GM21529 (cell line): ENCODE measurements around the gene FGF6.
"Not testable (repeated sequence)": the region's sequence is repeated elsewhere in the genome, so short reads cannot be mapped to it uniquely, and the experiment has no call there.

ENCODE experiments used
- ATAC-seq: cut with Tn5 transposase; IDR thresholded peaks from one replicate; pipeline ENCODE4 v1.9.1; 2021; ENCODE audit not compliant: unreplicated experiment

Gene FGF6, protein sequence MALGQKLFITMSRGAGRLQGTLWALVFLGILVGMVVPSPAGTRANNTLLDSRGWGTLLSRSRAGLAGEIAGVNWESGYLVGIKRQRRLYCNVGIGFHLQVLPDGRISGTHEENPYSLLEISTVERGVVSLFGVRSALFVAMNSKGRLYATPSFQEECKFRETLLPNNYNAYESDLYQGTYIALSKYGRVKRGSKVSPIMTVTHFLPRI

DNA sequence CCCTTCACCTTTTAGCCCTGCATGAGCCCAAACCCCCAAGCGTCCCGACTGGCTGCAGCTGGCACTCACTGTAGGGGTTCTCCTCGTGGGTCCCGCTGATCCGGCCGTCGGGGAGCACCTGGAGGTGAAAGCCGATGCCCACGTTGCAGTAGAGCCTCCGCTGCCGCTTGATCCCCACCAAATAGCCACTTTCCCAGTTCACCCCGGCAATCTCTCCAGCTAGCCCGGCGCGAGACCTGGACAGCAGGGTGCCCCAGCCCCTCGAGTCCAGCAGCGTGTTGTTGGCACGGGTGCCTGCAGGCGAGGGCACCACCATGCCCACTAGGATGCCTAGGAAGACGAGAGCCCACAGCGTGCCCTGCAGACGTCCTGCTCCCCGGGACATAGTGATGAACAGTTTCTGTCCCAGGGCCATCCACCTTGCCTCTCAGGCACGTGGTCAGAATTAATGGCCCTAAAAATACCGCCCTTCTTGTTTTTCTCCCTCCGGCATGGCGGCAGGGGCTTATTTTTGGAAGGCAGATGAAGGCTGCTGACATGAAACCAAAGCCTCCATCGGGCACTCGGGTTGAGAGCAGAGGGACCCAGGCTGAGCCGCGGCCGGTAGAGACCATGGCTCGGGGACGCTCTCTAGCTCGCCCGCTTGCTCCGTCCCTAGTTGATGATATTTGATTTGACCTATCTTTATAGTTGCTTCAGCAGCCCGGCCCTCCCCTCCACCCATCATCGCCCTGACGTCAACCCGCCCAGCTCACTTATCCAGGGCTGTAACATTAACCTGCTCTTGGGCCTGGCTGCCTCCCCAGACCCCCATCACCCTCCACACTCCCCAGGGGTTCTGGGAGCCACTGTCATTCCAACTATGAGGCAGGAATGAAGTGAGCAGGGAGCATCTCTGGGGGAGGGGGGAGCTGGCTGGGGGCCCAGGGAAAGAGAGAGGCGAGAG, at the start of gene FGF6:
FGF6 (minus strand) TSS at position 660 of the 946 bp plus-strand sequence; CDS start at position 415, 245 bp downstream.
- no peak for ATAC-seq

DNA sequence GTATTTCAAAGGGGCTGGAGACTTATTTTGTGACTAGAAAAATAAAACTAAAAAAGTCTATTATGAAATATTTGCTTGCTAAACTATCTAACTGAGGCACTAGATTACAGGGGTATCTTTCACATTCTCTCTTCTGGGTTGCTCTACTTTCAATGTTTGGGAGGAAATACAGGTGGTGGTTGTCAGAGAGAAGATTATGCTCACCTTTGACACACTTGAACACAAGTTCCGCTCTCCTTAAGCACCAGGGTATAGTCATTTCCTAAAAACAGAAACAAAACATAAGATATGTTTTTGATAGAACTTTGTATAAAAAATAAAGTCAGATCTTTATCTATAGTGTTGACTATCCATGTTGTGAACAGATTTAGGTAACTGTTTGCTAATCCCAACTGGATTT, 45.4 kb upstream of the FGF6 start:
- ATAC-seq = no peak

DNA sequence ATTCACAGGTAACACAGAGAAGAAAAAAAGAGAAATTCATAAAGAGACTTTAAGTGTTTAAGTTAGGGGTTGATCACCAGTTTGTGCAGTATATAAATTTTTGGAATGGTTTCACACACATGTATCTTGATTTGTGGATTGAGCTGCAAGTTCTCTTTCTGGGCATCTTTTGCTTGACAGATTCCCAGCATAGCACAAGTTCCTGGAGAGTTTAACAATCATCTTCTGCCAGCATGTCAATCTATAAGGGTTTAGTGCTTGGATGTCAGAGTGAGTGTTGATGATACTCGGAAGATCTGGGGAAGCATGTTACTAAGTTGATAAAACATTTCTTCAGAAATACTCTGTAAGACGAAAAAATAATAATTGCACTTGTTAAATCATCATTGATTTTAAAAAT, 43.9 kb upstream of the FGF6 start:
- no peak for ATAC-seq

DNA sequence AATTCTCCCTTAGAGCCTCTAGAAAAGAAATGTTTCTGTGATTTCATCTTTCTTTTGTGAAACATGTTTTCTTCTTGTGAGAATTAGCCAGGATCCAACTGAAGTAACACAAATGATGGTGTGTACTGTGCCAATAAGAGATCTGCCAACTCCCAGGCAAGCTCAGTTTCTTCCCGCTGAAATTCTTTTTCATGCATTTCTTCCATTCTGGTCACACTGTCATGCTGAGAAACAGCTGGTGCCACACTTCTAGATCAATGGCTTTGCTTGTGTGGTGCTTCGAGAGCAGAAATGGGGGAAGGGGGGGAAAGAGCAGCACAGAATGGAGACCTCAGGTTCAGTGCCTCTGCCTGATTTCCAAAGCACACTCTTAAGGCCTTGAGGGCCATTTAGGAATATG, 41.4 kb upstream of the FGF6 start:
- ATAC-seq = no peak

DNA sequence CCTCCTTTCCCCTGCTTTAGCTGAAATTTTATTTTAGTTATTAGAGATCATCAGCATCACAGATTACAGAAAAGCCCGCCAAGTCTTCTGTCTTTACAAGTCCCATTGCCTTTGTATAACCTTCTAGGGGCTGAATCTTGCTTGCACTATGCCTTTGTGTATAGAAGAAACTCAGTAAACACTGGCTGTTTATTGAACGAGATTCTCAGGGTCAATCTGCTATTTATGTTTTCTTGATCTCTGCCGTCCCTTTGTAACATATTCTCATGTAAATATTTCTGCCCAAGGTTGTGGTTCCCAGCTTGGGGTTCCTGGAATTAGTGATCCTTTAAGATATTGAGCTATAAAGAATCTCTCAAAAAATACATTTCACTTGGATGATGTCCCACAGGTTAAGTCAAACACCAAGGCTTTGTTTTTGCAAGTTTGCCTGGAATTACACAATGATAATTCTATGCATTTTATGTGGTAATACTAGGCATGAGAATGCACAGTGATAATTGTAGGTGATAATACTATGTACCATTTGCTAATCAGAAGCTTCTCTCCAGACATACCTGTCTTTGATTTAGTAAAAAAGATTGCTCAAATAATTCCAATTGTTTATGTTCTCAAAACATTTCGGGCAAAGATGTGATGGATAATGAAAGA, 40.6 kb upstream of the FGF6 start:
- ATAC-seq = no peak

DNA sequence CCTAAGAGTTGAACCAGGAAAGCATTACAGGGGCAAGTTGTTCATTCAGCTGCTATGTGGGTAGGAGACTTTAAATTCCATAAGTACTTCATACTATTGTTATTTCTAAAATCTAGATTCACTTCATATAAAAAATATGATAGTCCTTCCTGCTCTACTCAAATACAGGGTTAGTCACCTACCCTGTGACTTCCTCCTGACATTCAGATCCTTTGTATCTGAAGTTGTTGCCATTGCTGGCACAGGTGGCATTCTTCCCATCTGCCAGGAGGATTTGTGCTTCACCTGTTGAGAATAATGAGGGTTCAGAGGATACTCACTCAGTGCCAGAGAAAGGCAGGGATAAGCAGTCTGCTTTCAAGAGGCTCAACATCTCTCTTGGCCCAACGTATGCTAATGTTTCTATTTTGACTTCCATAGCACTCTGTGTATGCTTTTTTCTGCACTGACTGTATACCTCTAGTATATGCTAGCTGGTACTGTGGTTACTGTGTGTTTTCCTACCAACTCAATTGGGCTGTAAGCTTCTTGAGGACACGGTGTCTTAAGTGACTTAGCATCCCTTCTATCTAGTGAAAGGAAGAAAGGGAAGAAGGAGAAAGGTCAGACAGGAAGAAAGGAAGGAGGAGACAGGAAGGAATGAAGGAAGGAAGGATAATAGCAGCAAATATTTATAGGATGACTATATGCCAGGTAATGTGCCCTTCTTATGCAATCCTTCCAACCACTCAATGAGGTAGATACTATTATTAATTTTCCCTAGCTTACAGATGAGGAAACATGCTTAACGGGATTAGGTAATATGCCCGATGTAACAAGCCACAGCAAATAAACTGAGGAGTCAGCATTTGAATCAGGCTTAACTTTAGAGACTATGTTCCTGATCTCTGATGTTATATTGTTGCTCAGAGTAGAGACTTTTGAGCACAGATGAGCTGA, 38.5 kb upstream of the FGF6 start:
- ATAC-seq = no peak

DNA sequence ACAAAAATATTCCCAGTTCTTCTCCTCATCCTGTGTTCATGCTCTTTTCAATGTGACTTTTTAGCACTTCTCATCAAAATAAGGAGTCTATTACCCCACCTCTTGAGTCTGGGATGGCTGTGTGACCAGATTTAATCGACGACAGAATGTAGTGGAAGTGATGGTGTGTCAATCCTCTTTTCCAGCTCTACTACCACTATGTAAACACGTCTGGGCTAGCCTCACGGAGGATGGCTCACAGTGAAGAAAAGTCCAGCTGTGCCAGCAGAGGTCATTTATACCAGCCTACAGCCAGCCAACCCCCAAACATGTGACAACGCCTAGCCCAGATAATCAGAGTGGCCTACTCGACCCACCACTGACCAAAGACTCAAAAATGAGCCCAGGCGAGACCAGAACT, 37.3 kb upstream of the FGF6 start:
- ATAC-seq = no peak

DNA sequence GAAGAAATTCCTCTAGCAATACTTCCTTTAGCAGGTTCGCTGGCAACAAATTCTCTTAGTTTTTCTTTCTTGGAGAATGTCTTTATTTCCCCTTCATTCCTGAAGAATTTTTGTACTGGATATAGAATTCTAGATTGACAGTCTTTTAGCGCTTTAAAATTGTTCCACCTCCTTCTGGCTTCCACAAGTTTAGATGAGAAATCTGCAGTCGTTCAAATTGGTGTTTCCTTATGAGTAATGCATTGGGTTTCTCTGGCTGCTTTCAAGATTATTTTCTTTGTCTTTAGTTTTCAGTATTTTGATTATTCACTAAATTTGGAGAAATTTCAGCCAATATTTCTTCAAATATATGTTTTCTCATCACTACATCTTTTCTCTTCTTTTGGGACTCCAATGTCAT, 33.3 kb upstream of the FGF6 start:
- ATAC-seq = no peak

DNA sequence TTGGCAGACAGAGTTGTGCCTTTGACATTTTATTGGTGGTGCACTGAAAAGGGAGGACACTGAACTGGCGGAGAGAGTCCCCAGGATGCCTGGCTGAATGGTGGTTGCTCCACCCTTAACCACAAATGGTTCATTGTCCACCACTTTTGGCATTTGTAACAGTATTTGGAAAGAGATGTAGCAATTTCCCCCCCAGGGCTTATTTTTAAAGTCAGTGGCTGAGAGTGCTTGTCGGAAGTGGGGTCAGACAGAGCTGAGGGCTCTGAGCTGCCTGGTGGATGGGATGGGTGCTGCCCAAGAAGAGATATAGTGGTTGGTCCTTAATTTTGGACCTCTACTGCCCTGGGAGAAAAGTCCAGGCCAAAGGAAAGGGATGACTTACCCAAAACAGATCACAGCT, 31.5 kb upstream of the FGF6 start:
- no peak for ATAC-seq

DNA sequence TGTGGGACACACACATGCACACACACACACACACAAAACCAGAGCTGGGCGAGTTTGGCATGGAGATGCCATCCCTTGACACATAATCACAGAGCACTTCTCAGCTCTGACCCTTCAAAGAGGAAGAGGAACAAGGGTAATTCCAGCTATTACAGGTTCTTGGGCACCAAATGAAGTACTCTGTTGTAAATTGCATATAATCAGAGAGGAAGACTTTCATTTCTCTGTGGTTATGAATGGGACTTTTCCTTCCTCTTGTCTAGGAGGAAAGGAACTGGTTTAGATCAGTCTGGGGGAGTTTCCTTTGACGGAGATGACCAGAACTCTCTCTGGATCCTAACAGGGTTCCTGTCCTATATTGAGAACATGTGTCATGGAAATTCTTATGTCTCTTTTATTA, 26.4 kb upstream of the FGF6 start:
- ATAC-seq = no peak

DNA sequence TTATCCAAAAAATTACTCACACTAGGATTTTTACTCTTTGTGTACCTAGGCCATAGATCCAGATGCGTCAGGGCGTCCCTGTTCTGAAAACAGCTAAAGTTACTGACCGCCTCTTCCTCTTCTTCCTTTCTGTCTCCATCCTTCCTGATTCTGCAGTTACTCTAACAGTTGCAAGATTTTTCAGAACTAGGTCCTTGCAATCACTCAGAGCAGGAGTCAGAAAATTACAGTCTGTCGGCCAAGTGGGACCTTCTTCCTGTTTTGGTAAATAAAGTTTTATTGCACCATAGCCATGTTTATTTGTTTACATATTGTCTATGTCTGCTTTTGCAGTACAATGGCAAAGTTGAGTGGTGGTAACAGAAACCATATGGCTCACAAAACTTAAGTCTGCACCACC, 25.6 kb upstream of the FGF6 start:
- no peak for ATAC-seq

DNA sequence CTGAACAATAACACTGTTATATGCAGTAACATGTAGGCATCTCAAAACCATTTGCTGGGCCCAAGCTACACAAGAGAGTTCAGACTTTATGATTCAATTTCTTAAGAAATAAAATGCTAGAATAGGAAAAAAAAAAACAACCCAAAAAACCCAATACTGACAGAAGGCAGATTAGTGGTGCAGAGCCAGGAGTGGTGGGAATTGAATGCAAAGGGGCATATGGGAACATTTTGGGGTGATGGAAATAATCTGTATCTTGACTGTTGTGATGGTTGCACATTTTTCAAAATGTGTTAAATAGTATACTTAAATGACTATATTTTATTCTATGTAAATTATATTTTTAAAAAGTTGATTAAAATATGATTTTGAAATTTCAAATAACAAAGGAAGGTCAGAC, 23.4 kb upstream of the FGF6 start:
- ATAC-seq = no peak

DNA sequence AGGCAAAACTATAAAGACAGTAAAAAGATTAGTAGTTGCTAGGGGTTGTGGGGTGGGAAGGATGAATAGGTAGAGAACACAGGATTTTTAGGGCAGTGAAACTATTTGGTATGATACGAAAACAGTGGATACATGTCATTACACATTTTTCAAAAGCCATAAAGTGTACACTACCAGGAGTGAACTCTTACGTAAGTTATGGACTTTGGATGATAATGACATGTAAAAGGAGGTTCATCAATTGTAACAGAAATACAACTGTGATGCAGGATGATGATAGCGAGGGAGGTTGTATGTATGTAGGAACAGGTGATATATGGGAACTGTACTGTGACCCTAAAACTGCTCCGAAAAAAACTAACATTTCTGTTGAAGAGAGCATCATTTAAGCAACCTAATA, 15.1 kb upstream of the FGF6 start:
- ATAC-seq = no peak

DNA sequence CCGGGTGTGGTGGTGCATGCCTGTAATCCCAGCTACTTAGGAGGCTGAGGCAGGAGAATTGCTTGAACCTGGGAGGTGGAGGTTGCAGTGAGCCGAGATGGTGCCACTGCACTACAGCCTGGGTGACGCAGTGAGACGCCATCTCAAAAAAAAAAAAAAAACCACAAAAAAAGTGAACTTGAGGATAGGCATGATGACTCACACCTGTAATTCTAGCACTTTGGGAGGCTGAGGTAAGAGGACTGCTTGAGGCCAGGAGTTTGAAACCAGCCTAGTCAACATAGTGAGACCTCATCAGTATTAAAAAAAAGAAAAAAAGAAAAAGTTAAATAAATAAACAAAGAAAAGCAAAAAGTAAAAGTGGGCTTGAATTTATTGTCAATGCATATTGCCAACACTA, 10.2 kb upstream of the FGF6 start:
- not testable (repeated sequence) for ATAC-seq

DNA sequence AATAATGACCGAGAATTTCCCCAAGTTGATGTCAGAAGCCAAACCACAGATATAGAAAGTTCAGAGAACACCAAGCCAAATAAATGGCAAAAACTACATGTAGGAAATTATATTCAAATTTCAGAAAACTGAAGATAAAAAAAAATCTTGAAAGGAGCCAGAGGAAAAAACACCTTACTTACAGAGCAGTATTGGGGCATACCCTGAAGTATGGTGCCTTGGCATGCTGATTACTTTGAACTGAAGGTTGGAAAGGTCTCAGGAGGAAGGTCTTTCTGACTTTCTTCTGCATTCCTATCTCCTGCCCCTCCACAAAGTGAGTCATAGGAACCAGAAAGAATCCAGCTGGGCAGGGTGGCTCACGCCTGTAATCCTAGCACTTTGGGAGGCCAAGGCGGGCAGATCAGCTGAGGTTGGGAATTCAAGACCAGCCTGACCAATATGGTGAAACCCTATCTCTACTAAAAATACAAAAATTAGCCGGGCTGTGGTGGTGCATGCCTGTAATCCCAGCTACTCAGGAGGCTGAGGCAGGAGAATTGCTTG, 8.8 kb upstream of the FGF6 start:
- ATAC-seq = no peak

DNA sequence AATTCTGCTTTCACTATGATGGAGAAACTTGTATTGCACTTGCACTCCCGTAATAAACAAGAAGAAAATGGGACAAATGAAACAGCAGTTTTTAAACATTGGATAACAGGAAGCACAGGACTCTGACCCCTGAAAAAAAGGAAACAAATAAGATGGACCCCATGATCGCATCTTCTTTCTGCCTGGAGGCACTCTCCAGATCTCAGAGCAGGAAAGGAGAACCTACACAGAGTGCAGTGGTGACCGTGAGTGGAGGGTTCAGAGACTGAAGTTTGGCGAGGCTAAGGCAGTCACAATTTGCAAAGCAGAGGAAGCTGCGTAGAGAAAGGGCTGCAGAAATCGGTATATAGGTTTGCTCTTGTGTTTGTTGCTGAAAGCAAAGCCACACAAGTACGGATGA, 6.1 kb upstream of the FGF6 start:
- ATAC-seq = no peak

DNA sequence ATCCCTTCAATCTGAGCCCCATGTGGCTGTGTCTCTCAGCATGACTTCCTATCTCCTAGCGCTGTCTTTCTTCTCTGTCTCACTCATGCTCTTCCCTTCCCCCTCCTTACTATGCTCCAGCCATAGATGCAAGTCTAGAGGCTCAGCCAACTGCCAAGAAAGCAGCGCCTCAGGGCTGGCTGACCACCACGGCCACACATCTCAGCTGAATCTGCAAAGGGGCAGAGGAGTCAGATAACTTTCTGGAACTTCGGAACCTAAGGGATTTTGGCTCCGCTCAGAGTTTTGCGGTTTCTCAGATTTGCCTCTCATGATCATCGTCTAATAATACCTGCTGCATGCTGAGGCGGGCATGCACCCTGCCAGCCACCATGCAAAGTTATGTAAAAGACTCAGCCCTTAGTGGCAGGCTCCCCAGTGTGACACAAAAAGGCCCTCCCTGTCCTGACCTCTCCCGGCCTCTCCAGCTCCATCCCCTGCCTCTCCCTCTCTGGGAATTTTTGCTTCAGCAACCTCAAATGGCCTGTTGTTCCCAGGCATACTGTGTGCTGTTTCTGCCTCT, 5.0 kb upstream of the FGF6 start:
- no peak for ATAC-seq

DNA sequence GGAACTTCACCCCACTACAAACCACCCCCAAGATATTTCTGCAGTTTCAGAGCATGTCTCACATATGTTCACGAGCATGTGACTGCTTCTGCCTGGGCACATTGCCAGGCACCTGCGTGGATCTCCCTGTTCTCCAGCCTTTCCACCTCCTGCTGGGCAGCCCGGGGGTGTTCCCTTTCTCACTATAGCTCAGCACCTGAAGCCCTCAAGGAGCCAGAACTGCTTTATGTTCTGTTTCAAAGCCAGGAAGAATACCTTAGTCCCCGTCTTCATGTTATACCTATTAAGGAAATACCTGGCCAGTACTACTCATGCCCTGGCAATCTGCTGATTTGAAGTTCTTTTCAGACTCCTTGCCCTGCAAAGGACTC, 4.2 kb upstream of the FGF6 start:
- ATAC-seq = no peak

DNA sequence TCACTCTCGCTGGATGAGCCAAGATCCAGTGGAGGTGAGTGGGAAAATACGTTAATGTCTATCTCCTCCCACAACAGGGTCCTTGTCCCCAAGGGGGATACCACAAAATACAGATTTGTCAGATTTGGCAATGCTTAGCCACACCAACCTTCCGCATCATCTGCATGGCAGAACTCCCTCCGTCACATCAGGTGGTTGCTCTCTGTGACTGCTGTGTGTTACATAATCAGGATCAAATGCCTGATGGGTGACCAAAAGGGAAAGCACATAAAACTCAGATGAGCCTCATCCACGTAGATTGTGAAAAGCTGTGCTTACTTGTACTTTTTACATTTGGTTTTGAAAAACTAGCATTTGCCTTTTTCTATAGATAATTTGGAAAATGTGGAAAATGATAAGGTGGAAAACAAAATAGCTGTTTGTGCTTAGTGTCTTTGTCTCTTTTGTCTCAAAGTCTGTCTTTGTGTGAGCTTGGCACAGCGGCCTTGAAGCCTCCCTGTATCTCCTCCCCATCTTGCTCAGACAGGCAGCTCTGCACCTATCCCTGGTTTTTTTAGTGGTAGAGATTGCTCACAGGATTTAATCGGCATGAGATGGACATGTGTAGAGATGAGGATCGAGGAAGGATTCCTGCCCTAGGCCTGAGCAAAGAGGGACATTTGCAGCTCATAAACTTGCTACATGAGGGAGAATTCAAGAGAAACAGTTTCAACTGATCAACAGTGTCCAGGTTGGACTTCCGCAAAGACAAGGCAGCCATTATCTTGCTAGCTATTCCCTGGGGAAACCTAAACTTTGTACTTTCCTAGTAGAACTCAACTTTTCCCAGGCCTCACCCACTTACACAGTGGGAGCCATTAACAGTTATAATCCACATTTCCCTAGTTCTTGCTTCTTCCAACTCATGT, 3.6 kb upstream of the FGF6 start:
- ATAC-seq = no peak
